LHCN-M2 (cell line): ENCODE measurements around the gene KDM4C. TPM values are rescaled to one million over a fixed set of nuclear protein-coding genes. Genes with fewer than 3 reads are reported as not detected.
A peak's percentile ranks its signal among the peaks of the same experiment; 100 is the strongest.

Experiments
- DNase-seq: peaks from one replicate; pipeline ENCODE4 v3.0.0-alpha.2; 2012; ENCODE audit warnings: low read depth
- total RNA-seq: library from RNA; depleted of rRNA; stranded (reverse); fragments of >200 nt; gene quantifications from 2 replicates; pipeline ENCODE4 v1.2.3, GENCODE V29; 2014

The KDM4C gene
- total RNA-seq, 1 experiment from 2014 or later, result 22.6 TPM

- no peak for DNase-seq
Measured at GRCh38 chr9:7033076-7034045, 275.6 kb downstream of the KDM4C start.

DNA sequence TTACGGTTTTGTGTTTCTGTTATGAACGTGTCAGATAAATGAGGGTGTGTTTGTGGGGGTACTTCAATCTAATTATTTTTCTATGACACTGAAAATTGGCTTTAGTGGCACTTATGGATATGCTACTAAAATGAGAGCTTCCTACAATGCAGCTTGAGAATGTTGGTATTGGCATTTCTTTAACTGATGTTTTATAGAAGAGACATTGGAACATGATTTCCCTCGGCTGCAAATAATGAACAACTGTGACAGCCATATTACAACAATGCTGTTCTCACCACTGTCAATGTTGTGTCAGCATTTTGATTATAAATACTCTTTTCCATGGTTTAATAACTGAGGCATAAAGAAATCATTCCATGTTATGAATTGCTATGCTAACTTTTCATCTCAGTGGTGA, 279.4 kb downstream of the KDM4C start:
- no peak for DNase-seq

DNA sequence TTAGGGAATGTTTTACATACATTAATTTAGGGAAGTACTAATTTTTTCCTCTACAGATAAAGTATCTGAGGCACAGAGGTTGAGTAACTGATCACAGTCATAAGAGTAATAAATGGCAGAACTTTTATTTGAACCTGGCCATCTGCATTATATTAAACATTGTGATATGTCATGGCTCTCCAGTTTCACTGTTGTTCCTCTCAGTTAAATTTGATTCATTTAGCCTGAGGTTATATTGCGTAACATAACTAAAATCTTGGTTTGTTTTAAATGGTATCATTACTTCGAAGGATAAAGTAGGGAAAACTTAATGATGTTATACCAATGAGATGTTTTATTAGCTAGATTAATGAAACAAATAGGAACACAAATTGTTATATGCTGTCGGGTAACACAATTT, 284.4 kb downstream of the KDM4C start:
- no peak for DNase-seq

DNA sequence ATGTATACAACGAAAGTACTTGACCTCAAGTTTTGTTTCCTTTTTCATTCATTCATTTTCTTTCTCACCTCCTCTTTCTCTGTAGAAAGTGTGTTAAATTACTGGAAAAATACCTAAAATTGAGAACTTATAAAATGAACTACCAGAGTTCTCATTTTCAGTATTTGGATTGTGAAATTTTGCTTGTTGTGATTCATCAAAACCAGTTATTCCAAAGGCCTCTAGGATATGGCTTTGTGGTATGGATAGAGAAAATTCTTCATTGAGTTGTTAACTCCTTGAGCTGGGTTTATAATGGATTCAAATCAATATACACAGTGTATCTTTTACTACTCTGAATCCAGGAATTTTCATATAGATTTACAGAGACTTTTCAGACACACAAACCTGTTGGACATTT, 287.6 kb downstream of the KDM4C start:
- peak; percentile 15 for DNase-seq

- DNase-seq, result no peak
Measured at GRCh38 chr9:7051711-7052110, 293.9 kb downstream of the KDM4C start.

- no peak for DNase-seq
Measured at GRCh38 chr9:7053903-7054302, 296.1 kb downstream of the KDM4C start.

DNA sequence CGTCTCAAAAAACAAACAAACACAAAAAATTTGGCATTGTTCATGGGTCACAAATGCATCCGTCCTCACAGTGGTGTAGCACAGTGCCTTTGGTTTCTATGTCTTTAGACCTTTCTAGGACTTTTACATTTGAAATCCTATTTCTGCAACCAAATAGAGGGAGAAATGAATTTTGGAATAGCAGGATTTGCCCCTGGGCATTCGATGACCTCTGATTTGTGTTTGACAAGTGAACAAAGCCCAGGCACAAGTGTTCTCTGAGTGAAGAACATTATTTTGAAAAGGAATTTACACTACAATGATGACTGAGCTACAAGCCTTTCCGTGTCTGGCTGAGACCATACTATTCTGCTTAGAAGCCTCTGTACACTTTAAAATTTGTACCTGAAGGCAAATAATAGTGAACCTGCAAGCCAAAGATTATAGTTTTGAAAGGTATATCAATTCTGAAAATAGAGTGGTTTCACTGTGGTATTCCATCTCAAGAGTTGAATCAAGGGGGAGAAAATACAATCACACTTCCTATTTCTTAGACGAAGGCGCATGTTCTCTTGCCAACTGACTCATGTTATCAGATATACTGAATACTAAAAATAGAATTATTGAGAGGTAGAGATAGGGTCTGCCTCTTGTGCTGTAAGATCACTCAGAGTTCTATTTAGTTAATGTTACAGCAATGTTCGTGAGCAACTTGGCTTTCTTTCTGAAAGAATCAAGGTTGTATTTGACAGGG, 297.6 kb downstream of the KDM4C start:
- DNase-seq, result no peak

DNA sequence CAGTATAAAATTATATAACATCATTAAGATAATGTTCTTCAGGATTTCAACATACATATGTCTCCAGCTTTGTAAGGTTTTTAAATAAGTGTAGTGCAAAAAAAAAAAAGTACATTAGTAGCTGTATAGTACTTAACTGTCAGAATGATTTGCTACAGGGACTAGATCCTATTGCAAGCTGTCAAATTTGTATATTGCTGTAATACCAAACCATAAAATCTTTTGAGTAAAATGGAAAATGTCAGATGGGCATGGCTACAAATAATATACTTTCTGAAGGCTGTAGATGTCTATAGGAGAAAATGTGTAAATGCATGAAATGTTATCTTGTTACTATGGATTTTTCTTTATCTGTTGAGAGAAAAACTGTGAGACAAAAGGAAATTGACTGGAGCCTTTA, 298.5 kb downstream of the KDM4C start:
- DNase-seq, result no peak

- DNase-seq, result no peak
Measured at GRCh38 chr9:7058473-7058872, 300.7 kb downstream of the KDM4C start.

DNA sequence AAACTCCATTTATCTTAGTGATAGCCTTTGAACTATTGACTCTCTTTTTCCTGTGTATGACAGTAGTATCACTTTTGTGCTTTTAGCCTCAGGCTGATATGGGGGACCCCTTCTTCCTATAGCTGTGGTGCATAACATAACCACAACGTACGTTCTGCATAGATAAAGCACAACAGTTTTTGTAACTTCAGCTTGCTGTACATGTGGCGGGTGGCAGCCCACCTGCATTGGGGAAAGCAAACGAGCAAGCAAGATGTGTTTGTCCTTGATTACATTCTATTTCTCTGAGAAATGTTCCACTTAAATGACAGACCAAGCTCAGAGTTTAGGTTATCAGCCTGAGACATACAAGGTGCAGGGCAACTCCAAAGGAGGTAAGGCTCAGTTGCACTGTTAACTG, 309.4 kb downstream of the KDM4C start:
- no peak for DNase-seq

DNA sequence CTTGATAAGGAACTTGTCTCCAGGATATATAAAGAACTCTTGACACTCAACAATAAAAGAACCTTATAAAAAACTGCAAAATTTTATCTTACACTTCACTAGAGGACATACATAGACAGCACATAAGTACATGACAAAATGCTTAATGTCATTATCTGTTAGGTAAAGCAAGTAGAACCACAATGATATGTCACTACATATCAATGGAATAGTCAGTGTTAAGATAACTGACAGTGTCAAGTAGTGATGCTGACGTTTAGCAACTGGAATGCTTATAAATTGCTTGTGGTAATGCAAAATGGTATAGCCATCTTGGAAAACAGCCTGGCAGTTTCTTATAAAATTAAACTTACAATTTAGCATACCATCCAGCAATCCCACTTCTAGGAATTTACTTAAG, 314.1 kb downstream of the KDM4C start:
- DNase-seq, result no peak

- DNase-seq, result no peak
Measured at GRCh38 chr9:7073706-7074105, 315.9 kb downstream of the KDM4C start.

- DNase-seq, result no peak
Measured at GRCh38 chr9:7075154-7075553, 317.4 kb downstream of the KDM4C start.

GRCh38 chr9:7079051-7079450, 321.3 kb downstream of the KDM4C start:
- DNase-seq, result no peak

GRCh38 chr9:7081065-7081600, 323.4 kb downstream of the KDM4C start:
- DNase-seq, result no peak

GRCh38 chr9:7083192-7083591, 325.4 kb downstream of the KDM4C start:
- DNase-seq, result no peak

DNA sequence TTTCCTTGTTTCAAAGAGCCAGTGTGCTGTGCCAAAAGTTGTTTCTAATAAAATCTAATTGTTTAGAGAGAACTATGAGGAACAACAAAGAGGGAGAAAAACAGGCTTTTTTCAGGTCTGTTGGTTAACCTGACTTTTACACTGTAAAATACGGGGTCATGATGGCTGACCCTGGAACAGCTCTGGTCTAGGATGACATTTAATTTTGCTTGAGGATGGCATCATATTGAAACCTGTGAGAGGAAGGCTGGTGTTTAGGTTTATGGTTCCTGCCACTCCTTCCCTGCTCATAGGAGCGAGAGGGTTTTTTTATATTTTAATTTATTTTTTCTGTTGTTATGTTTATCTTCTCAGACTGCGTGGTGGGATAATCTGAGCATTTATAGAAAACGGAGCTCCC, 327.6 kb downstream of the KDM4C start:
- DNase-seq, result no peak

DNA sequence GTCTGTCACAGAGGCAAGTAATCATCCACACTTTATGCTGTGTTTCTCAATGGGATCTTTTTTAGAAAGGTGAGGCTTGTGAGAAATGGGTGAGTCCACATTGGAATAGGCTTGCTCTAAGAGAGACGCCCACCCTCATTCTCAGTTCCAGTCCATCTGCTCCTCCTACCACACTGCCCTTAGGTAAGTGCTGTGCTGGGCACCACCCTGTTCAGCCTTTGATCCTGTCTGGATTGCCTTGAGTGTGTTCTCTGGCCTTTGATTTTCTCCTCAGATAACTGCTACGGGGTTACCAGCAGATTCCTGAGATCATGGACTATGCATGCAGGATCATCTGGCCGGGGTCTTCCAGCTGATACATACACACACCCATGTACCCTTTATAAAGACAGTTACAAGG, 328.6 kb downstream of the KDM4C start:
- no peak for DNase-seq

GRCh38 chr9:7088611-7089010, 330.8 kb downstream of the KDM4C start:
- no peak for DNase-seq

GRCh38 chr9:7089406-7090193, 331.8 kb downstream of the KDM4C start:
- DNase-seq, result peak; percentile 3

- DNase-seq, result no peak
Measured at GRCh38 chr9:7093040-7093439, 335.3 kb downstream of the KDM4C start.

- no peak for DNase-seq
Measured at GRCh38 chr9:7094052-7094451, 336.3 kb downstream of the KDM4C start.
